Kidney epithelial cell (primary cell): ENCODE results near the gene CUX1. TPM values are rescaled to one million over a fixed set of nuclear protein-coding genes. Genes with fewer than 3 reads are reported as not detected.
"Not testable (repeated sequence)": the region's sequence is repeated elsewhere in the genome, so short reads cannot be mapped to it uniquely, and the experiment has no call there.

Experiments
- DNase-seq: peaks from one replicate; pipeline ENCODE4 v3.0.0-alpha.2; 2010; ENCODE audit warnings: low read depth
- H3K27me3 ChIP-seq: 2 replicates; pipeline ENCODE4 v1.6.0; 2011; ENCODE audit warnings: low read length; ENCODE audit not compliant: control insufficient read depth, insufficient read depth
- H3K36me3 ChIP-seq: 2 replicates; pipeline ENCODE4 v1.5.1; 2011; ENCODE audit warnings: low read length; ENCODE audit not compliant: control insufficient read depth, insufficient read depth
- H3K4me3 ChIP-seq: 2 replicates; pipeline ENCODE4 v1.5.1; 2011; ENCODE audit warnings: low read depth, mild to moderate bottlenecking, control low read depth, low read length
- total RNA-seq: library from RNA; depleted of rRNA; stranded (reverse); fragments of >200 nt; gene quantifications from 2 replicates; pipeline ENCODE4 v1.2.3, GENCODE V29; 2015
- TF ChIP-seq, protein P1 (sequence below): IDR thresholded peaks from 2 replicates; pipeline ENCODE4 v1.5.1; 2011; ENCODE audit warnings: mild to moderate bottlenecking, moderate library complexity, low read length, control low read depth, inconsistent platforms; ENCODE audit not compliant: insufficient read depth, poor library complexity, severe bottlenecking

CUX1 gene
- total RNA-seq, 1 donor from 2014 or later: 56.7 TPM

- Histone ChIP-seq H3K27me3 (peaks cover 3% of the 10 kb centered on the region), H3K36me3 (no peaks in the 10 kb centered on the region), H3K4me3 (no peak overlapping the region)
- TF ChIP-seq, protein P1, sequence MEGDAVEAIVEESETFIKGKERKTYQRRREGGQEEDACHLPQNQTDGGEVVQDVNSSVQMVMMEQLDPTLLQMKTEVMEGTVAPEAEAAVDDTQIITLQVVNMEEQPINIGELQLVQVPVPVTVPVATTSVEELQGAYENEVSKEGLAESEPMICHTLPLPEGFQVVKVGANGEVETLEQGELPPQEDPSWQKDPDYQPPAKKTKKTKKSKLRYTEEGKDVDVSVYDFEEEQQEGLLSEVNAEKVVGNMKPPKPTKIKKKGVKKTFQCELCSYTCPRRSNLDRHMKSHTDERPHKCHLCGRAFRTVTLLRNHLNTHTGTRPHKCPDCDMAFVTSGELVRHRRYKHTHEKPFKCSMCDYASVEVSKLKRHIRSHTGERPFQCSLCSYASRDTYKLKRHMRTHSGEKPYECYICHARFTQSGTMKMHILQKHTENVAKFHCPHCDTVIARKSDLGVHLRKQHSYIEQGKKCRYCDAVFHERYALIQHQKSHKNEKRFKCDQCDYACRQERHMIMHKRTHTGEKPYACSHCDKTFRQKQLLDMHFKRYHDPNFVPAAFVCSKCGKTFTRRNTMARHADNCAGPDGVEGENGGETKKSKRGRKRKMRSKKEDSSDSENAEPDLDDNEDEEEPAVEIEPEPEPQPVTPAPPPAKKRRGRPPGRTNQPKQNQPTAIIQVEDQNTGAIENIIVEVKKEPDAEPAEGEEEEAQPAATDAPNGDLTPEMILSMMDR: no peak
- no peak for DNase-seq
Measured at GRCh38 chr7:102326157-102326889, 508.9 kb downstream of the CUX1 start.

DNA sequence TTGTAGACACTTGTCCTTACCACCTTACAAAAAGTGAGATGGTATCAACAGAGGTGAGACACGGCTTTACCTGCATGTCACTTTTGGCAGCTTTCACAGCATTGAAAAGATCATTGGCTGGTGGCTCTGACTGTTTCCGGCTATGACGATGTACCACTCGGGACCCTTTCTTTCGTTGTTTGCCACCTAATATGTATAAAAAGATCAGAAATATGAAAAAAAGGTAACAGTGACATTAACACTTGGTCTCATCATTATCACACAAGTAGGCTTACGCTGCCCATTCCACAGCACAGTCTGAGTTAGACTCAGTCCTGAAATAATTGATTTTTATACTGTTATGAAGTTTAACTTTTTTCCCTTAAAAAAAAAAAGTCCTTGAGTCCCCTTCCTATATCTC, 509.8 kb downstream of the CUX1 start:
- not testable (repeated sequence) for H3K36me3 ChIP-seq, H3K4me3 ChIP-seq, DNase-seq, H3K27me3 ChIP-seq

DNA sequence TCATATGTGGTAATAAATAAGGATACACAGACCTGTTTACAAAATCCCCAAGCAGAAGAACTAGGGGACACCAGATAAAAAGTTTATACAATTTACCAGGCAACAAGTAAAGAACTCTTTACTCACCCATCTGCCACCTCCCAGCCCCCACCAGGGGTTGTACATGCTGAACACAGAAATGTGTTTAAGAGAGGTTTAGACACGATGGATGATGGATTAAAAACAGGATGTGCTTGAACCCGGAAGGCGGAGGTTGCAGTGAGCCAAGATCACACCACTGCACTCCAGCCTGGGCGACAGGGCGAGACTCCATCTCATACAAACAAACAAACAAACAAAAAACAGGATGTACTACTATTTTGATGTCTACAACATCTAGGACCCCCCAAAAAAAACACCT, 511.4 kb downstream of the CUX1 start:
- DNase-seq, H3K4me3 ChIP-seq, H3K27me3 ChIP-seq, H3K36me3 ChIP-seq: not testable (repeated sequence)

DNA sequence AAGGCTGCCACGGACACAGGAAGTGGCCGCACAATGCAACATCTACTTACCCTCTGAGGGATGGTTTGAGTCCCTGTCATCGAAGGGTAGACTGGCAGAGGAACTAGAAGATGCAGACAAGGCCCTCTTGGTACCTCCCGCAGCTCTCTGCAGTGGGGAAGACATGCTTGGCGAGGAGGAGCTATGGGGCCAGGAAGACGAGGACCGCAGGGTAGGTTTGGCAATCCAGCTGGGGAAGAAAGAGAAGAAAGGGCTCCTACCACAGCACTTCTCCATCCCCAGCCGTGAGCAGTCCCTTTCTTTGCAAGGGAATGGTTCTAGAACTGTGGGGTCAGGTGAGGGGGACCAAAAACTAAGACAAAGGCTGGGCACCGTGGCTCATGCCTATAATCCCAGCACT, 511.9 kb downstream of the CUX1 start:
- DNase-seq, H3K27me3 ChIP-seq, H3K36me3 ChIP-seq, H3K4me3 ChIP-seq: not testable (repeated sequence)

DNA sequence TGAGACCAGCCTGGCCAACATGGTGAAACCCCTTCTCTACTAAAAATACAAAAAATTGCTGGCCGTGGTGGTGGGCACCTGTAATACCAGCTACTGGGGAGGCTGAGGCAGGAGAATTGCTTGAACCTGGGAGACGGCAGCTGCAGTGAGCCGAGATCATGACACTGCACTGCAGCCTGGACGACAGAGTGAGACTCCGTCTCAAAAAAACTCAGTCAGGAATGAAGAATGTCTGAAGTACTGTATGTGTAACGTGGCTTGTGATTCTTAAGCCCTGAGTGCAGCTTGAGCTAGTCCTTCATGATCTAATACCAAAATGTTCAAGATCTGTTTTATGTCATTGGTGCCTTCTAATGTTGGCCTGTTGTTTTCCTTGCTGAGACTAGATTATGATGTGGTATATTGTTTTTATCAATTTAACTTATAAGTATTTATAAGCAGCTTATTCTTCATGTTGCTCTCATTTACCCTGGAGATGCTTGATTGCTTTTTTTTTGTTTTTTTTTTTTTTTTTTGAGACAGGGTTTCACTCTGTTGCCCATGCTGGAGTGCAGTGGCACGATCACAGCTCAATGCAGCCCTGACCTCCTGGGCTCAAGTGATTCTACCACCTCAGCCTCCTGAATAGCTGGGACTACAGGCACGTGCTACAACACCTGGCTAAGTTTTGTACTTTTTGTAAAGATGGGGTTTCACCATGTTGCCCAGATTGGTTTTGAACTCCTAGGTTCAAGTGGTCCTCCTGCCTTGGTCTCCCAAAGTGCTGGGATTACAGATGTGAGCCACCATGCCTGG, 513.4 kb downstream of the CUX1 start:
- not testable (repeated sequence) for H3K27me3 ChIP-seq, DNase-seq, H3K36me3 ChIP-seq, H3K4me3 ChIP-seq

Other genes starting within 250 kb of the CUX1 start
- gene MYL10, start 188.3 kb upstream of the CUX1 start, total RNA-seq: not detected in 2 replicates